HepG2 (cell line): ENCODE measurements around the gene DENND4A. TPM values are rescaled to one million over a fixed set of nuclear protein-coding genes. Genes with fewer than 3 reads are reported as not detected.

Experiments used
- ATAC-seq: fragments of 200-7000 bp; cut with Tn5 transposase; 3 replicates; pipeline ENCODE4 v1.9.1; 2020; ENCODE audit warnings: mild to moderate bottlenecking, moderate library complexity
- BruUV-seq: library from RNA; stranded (reverse); fragments of 400-500 nt; replicated peaks from 2 replicates; lab custom pipeline; 2021; lab: Mats Ljungman, UMichigan
- CTCF ChIA-PET: fragments of 300-600 bp; formaldehyde crosslinking; extraction: SDS; loops from one replicate; lab custom pipeline; 2021; ENCODE audit warnings: low total read pairs, inconsistent platforms, low intra/inter-chr PET ratio; lab: Yijun Ruan, JAX
- POLR2A ChIA-PET: fragments of 350-600 bp; sonication (Branson Sonifier 250); formaldehyde crosslinking; loops from one replicate; lab custom pipeline; 2020; ENCODE audit warnings: antibody characterized with exemption, inconsistent platforms; lab: Yijun Ruan, JAX
- DNase-seq: peaks from one replicate; pipeline ENCODE4 v3.0.0-alpha.2; 2015; ENCODE audit warnings: low spot score
- FAIRE-seq: peaks from 3 replicates; lab custom pipeline; 2011; peaks lifted over from hg19 to GRCh38; lab: Jason Lieb, UNC
- H2AFZ ChIP-seq: one replicate; pipeline ENCODE4 v1.6.1; 2011; ENCODE audit warnings: low read length, inconsistent platforms
- H3K27ac ChIP-seq: fragments of 300-600 bp; 3 replicates; pipeline ENCODE4 v1.8.0; 2011; ENCODE audit warnings: mixed run types, mild to moderate bottlenecking, mixed read lengths, low read length, inconsistent platforms; ENCODE audit not compliant: insufficient read depth; ENCODE audit errors: extremely low read length
- H3K27me3 ChIP-seq, 2 experiments: fragments of 200-600 bp in 1 of 2; 2 replicates in 1 of 2; 3 replicates in 1 of 2; pipeline versions ENCODE4 v1.6.0 to v1.8.0; 2011; ENCODE audit warnings: low read length in 2 of 2, mild to moderate bottlenecking in 2 of 2, moderate library complexity in 2 of 2, inconsistent platforms in 1 of 2; ENCODE audit not compliant: insufficient read depth in 2 of 2, control insufficient read depth in 1 of 2
- H3K36me3 ChIP-seq, 2 experiments: fragments of 200-600 bp in 1 of 2; replicated peaks in 1 of 2; 2 replicates in 1 of 2; 3 replicates in 1 of 2; pipeline versions ENCODE4 v1.5.1 to v1.8.0; 2011; ENCODE audit warnings: low read length in 2 of 2, inconsistent platforms in 1 of 2; ENCODE audit not compliant: insufficient read depth in 2 of 2, control insufficient read depth in 1 of 2
- H3K4me1 ChIP-seq: 2 replicates; pipeline ENCODE4 v1.5.1; 2012; ENCODE audit warnings: low read length, inconsistent platforms; ENCODE audit not compliant: insufficient read depth
- H3K4me2 ChIP-seq: 2 replicates; pipeline ENCODE4 v1.6.0; 2011; ENCODE audit warnings: low read depth, low read length, inconsistent platforms
- H3K4me3 ChIP-seq, 3 experiments: fragments of 200-600 bp in 1 of 3; sonication (generic), shearing (Covaris generic) in 1 of 3; replicated peaks in 1 of 3; 2 replicates each; pipeline ENCODE4 v1.5.1; 2011 to 2016; ENCODE audit warnings: low read length in 3 of 3, inconsistent platforms in 2 of 3, low read depth in 2 of 3, mild to moderate bottlenecking in 2 of 3, control low read depth in 1 of 3, mixed read lengths in 1 of 3; ENCODE audit not compliant: insufficient read depth in 1 of 3
- H3K79me2 ChIP-seq: one replicate; pipeline ENCODE4 v1.6.1; 2011; ENCODE audit warnings: low read length, inconsistent platforms; ENCODE audit not compliant: insufficient read depth
- H3K9ac ChIP-seq: 2 replicates; pipeline ENCODE4 v1.6.0; 2011; ENCODE audit warnings: mild to moderate bottlenecking, low read depth, low read length, inconsistent platforms; ENCODE audit not compliant: insufficient read depth
- H3K9me3 ChIP-seq: 2 replicates; pipeline ENCODE4 v1.5.1; 2012; ENCODE audit warnings: mild to moderate bottlenecking, low read length
- H4K20me1 ChIP-seq: 2 replicates; pipeline ENCODE4 v1.6.0; 2011; ENCODE audit warnings: inconsistent platforms, mild to moderate bottlenecking, low read length, moderate library complexity; ENCODE audit not compliant: insufficient read depth
- HNRNPUL1 ChIP-seq: fragments of 200-400 bp; formaldehyde crosslinking; IDR thresholded peaks from 2 replicates; pipeline ENCODE4 v1.6.1; 2017; ENCODE audit warnings: low read depth, mild to moderate bottlenecking, low read length, moderate library complexity
- MED13 ChIP-seq: sonication (generic); formaldehyde crosslinking; IDR thresholded peaks from 2 replicates; pipeline ENCODE4 v1.5.0; 2020; ENCODE audit warnings: missing genetic modification reagents
- REXO4 ChIP-seq: sonication (generic); formaldehyde crosslinking; IDR thresholded peaks from 2 replicates; pipeline ENCODE4 v1.8.0; 2022; ENCODE audit warnings: missing genetic modification reagents, mild to moderate bottlenecking, borderline replicate concordance
- SP4 ChIP-seq: sonication (generic); formaldehyde crosslinking; IDR thresholded peaks from 2 replicates; pipeline ENCODE4 v1.8.1; 2023; ENCODE audit warnings: mild to moderate bottlenecking, missing genetic modification reagents
- TEF ChIP-seq: sonication (generic); formaldehyde crosslinking; IDR thresholded peaks from 2 replicates; pipeline ENCODE4 v1.5.0; 2020; ENCODE audit warnings: missing genetic modification reagents
- ZBTB40 ChIP-seq, 2 experiments: fragments of 450-650 bp in 1 of 2; sonication (generic) in 1 of 2; formaldehyde crosslinking in 1 of 2; IDR thresholded peaks; 2 replicates each; pipeline versions ENCODE4 v1.6.1 to v1.8.0; 2016 to 2022; ENCODE audit warnings: antibody characterized with exemption in 1 of 2, mild to moderate bottlenecking in 1 of 2, missing genetic modification reagents in 1 of 2
- ZNF367 ChIP-seq: sonication (generic); formaldehyde crosslinking; IDR thresholded peaks from 2 replicates; pipeline ENCODE4 v1.4.0; 2020; ENCODE audit warnings: missing genetic modification reagents, borderline replicate concordance
- ZSCAN29 ChIP-seq: sonication (generic); formaldehyde crosslinking; conservative IDR thresholded peaks from 2 replicates; pipeline ENCODE4 v1.4.0; 2020; ENCODE audit warnings: mild to moderate bottlenecking, missing genetic modification reagents
- WGBS: methylation state at CpG from one replicate; pipeline ENCODE4 v1.1.6; 2017; ENCODE audit warnings: low lambda C conversion rate; 5-methylcytosine and 5-hydroxymethylcytosine counted together
- in situ Hi-C: cut with HindIII; loops from 2 replicates; pipeline ENCODE4 v1.10.0; 2017; ENCODE audit warnings: low pct_unique_long_range_greater_than_20kb; ENCODE audit not compliant: extremely low pct_ligation_motif_present
- intact Hi-C: fragments of 100-400 bp; cut with micrococcal nuclease; formaldehyde crosslinking; loops from one replicate; pipeline ENCODE4 v1.10.0; 2022; ENCODE audit not compliant: unreplicated experiment
- polyA plus RNA-seq, 8 experiments: library from polyadenylated mRNA; depleted of rRNA in 3 of 8; stranded (reverse) in 7 of 8; unstranded in 1 of 8; fragments of >200 nt; fragmentation: Illumina TruSeq in 4 of 8; extraction: Trizol in 4 of 8; gene quantifications; 2 replicates each; pipeline versions ENCODE4 v1.2.1 to v1.2.3, GENCODE V29; 2011 to 2016; ENCODE audit warnings: low read depth in 4 of 8, missing spikeins in 1 of 8, mixed read lengths in 1 of 8; ENCODE audit not compliant: insufficient read depth in 1 of 8
- total RNA-seq, 5 experiments: library from RNA; depleted of rRNA; stranded (reverse); fragments of >200 nt; fragmentation: Illumina TruSeq; extraction: Trizol; gene quantifications; 2 replicates each; pipeline ENCODE4 v1.2.3, GENCODE V29; 2016; ENCODE audit warnings: low read depth in 1 of 5

The DENND4A gene
- total and polyA plus RNA-seq, 2 of the 13 experiments (the other 11 are each of a cell fraction or from before 2014, with no cell fraction given): 13.2 to 18.6 TPM

- Histone ChIP-seq H2AFZ (no peak overlapping the region), H3K9ac (no peak overlapping the region), H3K79me2 (peaks cover 84% of the 10 kb centered on the region), H3K9me3 (no peaks in the 10 kb centered on the region), H3K27ac (no peak overlapping the region), H3K36me3 (no peaks in the 10 kb centered on the region; a peak in 1 of 5 replicates), H4K20me1 (peaks cover 32% of the 10 kb centered on the region), H3K4me2 (no peak overlapping the region), H3K4me1 (peaks cover 20% of the 10 kb centered on the region), H3K4me3 (no peak overlapping the region), H3K27me3 (no peaks in the 10 kb centered on the region)
- 95% methylated on average over 6 of the region's 6 CpGs for whole genome bisulfite sequencing
- intact Hi-C loops: no loop called here
- DNase-seq (no peak), FAIRE-seq (no peak), ATAC-seq (no peak)
- in situ Hi-C loops: no loop called here
- TF ChIP-seq ZSCAN29 (CRISPR knock-in tag) (0 out of 2 replicates have a peak, but pooled peaks have one; percentile 29), SP4 (CRISPR knock-in tag) (no peak)
- CTCF ChIA-PET: no interaction called here
- POLR2A ChIA-PET: interaction anchor here (0.6 to 0.7 kb wide), 2 partner anchors 55 to 124 kb away, joined by 3 read pairs; no protein-coding TSS in a partner anchor
- BruUV-seq: no TSS peak
Measured at GRCh38 chr15:65777843-65778242, 14.2 kb downstream of the DENND4A start.

GRCh38 chr15:65777053-65777452, 15.0 kb downstream of the DENND4A start:
- no peaks in the 10 kb centered on the region for H3K9me3 ChIP-seq
- no peak overlapping the region for H2AFZ ChIP-seq
- no peaks in the 10 kb centered on the region; a peak in 1 of 5 replicates for H3K36me3 ChIP-seq
- intact Hi-C loops (no loop called here), in situ Hi-C loops (no loop called here)
- no peak overlapping the region for H3K9ac ChIP-seq
- 98% methylated on average over 6 of the region's 6 CpGs for WGBS
- no peaks in the 10 kb centered on the region for H3K27me3 ChIP-seq
- FAIRE-seq: no peak
- no peak overlapping the region for H3K4me3 ChIP-seq
- no peak for DNase-seq
- no TSS peak for BruUV-seq
- H3K27ac ChIP-seq: no peak overlapping the region
- POLR2A ChIA-PET: no interaction called here
- H3K4me2 ChIP-seq: no peak overlapping the region
- no peak for ATAC-seq
- peaks cover 17% of the 10 kb centered on the region for H3K4me1 ChIP-seq
- H3K79me2 ChIP-seq: peaks cover 81% of the 10 kb centered on the region
- H4K20me1 ChIP-seq: peaks cover 29% of the 10 kb centered on the region
- CTCF ChIA-PET: no interaction called here
- TF ChIP-seq ZBTB40 (IDR thresholded peaks at IDR 0.05) (no peak), ZBTB40 (CRISPR knock-in tag; IDR thresholded peaks at IDR 0.05) (no peak), REXO4 (no peak), MED13 (CRISPR knock-in tag) (no peak), HNRNPUL1 (no peak), ZNF367 (CRISPR knock-in tag) (no peak), TEF (CRISPR knock-in tag) (no peak)
